ENCODE measurements around the gene CACNA1B. TPM values are rescaled to one million over a fixed set of nuclear protein-coding genes. Genes with fewer than 3 reads are reported as not detected.

Gene CACNA1B
- total RNA-seq, 6 donors from 2014 or later, result 0.03 to 0.15 (median 0.03) TPM; not detected in 3

- 78 to 83% methylated on average over 4 of the region's 4 CpGs for WGBS, 2 donors
- Histone ChIP-seq H3K9me3 (no peaks in the 10 kb centered on the region), H3K36me3 (no peaks in the 10 kb centered on the region), H3K27ac (no peak overlapping the region), H3K27me3 (no peaks in the 10 kb centered on the region), H3K4me3 (no peak overlapping the region), H3K4me1 (no peaks in the 10 kb centered on the region)
- DNase-seq (no peak), ATAC-seq (ENCODE audit: low FRiP score in 2 of 2) (no peak)
- TF ChIP-seq POLR2AphosphoS5 (IDR thresholded peaks at IDR 0.05) (no peak), CTCF (IDR thresholded peaks at IDR 0.05) (no peak), EP300 (IDR thresholded peaks at IDR 0.05) (no peak), POLR2A (IDR thresholded peaks at IDR 0.05) (no peak)
Observed at GRCh38 chr9:137978262-137978714, 100.7 kb downstream of the CACNA1B start.

GRCh38 chr9:137982200-137982599, 104.6 kb downstream of the CACNA1B start:
- no peak overlapping the region for H3K4me3 ChIP-seq
- WGBS, 2 donors, result 71 to 83% methylated on average over 1 of the region's 1 CpG
- no peaks in the 10 kb centered on the region for H3K9me3 ChIP-seq
- no peak overlapping the region for H3K27ac ChIP-seq
- TF ChIP-seq POLR2AphosphoS5 (IDR thresholded peaks at IDR 0.05), result no peak
- TF ChIP-seq CTCF (IDR thresholded peaks at IDR 0.05), result no peak
- no peak for TF ChIP-seq POLR2A (IDR thresholded peaks at IDR 0.05)
- TF ChIP-seq EP300 (IDR thresholded peaks at IDR 0.05), result no peak
- no peaks in the 10 kb centered on the region for H3K4me1 ChIP-seq
- ATAC-seq (ENCODE audit: low FRiP score in 2 of 2) (no peak), DNase-seq (no peak)
- no peaks in the 10 kb centered on the region for H3K36me3 ChIP-seq
- no peaks in the 10 kb centered on the region for H3K27me3 ChIP-seq

GRCh38 chr9:137984005-137984404, 106.4 kb downstream of the CACNA1B start:
- DNase-seq (peak in 1 of 2 donors; percentile 52), ATAC-seq (ENCODE audit: low FRiP score in 2 of 2) (no peak)
- WGBS, 2 donors, result 87 to 89% methylated on average over 10 to 16 of the region's 16 CpGs
- Histone ChIP-seq H3K9me3 (no peaks in the 10 kb centered on the region), H3K4me3 (no peak overlapping the region), H3K27me3 (no peaks in the 10 kb centered on the region), H3K36me3 (no peaks in the 10 kb centered on the region), H3K27ac (no peak overlapping the region), H3K4me1 (no peaks in the 10 kb centered on the region)
- TF ChIP-seq CTCF (IDR thresholded peaks at IDR 0.05) (no peak), POLR2AphosphoS5 (IDR thresholded peaks at IDR 0.05) (no peak), POLR2A (IDR thresholded peaks at IDR 0.05) (no peak), EP300 (IDR thresholded peaks at IDR 0.05) (no peak)

- Histone ChIP-seq H3K9me3 (no peaks in the 10 kb centered on the region), H3K4me3 (no peak overlapping the region), H3K36me3 (no peaks in the 10 kb centered on the region), H3K27ac (no peak overlapping the region), H3K4me1 (no peaks in the 10 kb centered on the region), H3K27me3 (no peaks in the 10 kb centered on the region)
- DNase-seq (no peak), ATAC-seq (ENCODE audit: low FRiP score in 2 of 2) (no peak)
- TF ChIP-seq POLR2AphosphoS5 (IDR thresholded peaks at IDR 0.05) (no peak), POLR2A (IDR thresholded peaks at IDR 0.05) (no peak), CTCF (IDR thresholded peaks at IDR 0.05) (no peak), EP300 (IDR thresholded peaks at IDR 0.05) (no peak)
- WGBS, 2 donors, result 67 to 84% methylated on average over 7 of the region's 7 CpGs
Observed at GRCh38 chr9:137984520-137985257, 107.1 kb downstream of the CACNA1B start.

- no peaks in the 10 kb centered on the region for H3K9me3 ChIP-seq
- H3K4me3 ChIP-seq, result no peak overlapping the region
- no peak overlapping the region for H3K27ac ChIP-seq
- no peaks in the 10 kb centered on the region for H3K4me1 ChIP-seq
- WGBS, 2 donors, result 92 to 93% methylated on average over 8 to 11 of the region's 13 CpGs
- no peak for TF ChIP-seq CTCF (IDR thresholded peaks at IDR 0.05)
- no peak for TF ChIP-seq EP300 (IDR thresholded peaks at IDR 0.05)
- TF ChIP-seq POLR2AphosphoS5 (IDR thresholded peaks at IDR 0.05), result no peak
- no peak for TF ChIP-seq POLR2A (IDR thresholded peaks at IDR 0.05)
- peak in 1 of 2 donors; percentile 51 for DNase-seq
- no peak for ATAC-seq (ENCODE audit: low FRiP score in 2 of 2)
- H3K36me3 ChIP-seq, result no peaks in the 10 kb centered on the region
- H3K27me3 ChIP-seq, result no peaks in the 10 kb centered on the region
Observed at GRCh38 chr9:137985637-137986071, 108.1 kb downstream of the CACNA1B start.

Measured in upper lobe of left lung (tissue), 6 donors.